ENCODE results near the gene LRRC37A.
"Not testable (repeated sequence)": the region's sequence is repeated elsewhere in the genome, so short reads cannot be mapped to it uniquely, and the experiment has no call there.

Gene LRRC37A

DNA sequence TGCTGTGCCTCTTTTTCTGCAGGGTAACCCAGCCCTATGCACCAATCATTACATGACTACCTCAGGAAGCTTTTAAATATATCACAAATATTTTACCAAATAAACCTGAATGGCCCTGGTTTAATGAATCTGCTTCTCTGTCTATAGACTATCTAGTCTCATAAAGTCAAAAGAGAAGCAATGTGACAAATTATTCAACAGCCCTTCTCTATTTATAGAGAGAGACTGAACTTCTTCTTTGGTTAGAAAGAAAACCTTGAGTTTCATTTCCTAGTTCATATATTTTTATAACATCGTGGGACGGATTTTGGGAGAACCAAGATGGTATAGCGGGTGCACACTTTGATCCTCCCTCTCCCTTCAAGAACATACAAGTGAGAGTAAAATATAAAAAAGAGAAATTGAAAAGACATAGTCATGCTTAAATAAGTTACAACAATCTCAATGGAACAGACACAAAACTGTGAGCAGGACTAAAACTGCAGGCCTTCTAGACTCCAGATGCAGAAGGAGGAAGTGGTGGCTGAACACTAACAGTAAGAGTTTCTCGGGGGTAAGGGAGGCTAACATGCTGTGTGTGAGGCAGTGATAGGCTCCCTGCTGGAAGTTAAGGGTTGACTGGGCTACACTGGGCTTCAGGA lies 3.9 kb upstream of the LRRC37A start:
- not testable (repeated sequence) for DNase-seq

DNA sequence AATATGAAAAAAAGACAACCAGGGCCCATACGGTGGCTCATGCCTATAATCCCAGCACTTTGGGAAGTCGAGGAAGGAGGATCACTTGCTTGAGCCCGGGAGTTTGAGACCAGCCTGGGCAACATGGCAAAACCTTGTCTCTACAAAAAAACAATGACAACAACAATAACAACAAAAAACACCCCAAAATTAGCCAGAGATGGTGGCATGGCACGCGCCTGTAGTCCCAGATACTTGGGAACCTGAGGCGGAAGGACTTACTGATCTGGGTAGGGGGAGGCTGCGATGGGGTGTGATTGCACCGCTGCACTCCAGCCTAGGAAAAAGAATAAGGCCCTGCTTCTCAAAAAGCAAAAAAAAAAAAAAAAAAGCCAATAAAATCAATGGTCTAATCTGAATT lies 3.3 kb upstream of the LRRC37A start:
- DNase-seq: not testable (repeated sequence)

DNA sequence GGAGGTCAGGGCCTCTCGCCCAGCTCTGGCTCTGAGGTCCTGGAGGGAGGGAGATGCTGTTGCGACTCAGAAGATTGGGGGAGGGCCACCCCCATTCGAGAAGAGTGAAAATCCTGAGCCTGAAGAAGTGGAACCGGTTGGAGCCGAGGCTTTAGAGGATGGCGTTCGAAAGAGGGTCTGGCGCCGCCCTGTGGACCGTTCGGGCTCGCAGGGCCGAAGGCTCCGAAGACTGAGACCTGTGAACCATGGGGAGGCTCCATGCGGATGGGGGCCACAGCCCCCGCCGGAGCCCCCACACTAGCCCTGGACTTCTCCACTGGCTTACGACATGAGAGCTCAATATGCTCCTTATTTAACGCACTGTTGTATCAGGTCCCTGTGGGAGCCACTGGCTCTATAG lies 46.3 kb downstream of the LRRC37A start:
- not testable (repeated sequence) for DNase-seq

DNA sequence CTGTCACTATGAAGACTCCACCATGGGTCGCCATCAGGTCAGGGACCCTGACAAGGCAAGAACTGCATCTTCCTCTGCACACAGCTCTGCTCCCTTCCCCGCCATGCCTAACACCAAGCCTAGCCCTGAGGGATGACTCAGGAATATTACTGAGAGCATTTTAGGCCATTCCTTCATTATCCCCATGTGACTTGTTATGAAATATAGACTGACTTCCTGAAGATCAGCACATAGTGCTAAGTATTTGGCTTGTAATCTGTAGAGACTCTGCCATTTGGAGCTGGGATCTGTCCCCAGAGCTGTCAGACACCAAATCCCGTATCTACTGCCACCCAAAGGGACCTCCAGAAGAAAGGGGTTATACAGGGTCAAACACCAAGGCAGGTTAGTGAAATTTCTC lies 47.2 kb downstream of the LRRC37A start:
- not testable (repeated sequence) for DNase-seq

DNA sequence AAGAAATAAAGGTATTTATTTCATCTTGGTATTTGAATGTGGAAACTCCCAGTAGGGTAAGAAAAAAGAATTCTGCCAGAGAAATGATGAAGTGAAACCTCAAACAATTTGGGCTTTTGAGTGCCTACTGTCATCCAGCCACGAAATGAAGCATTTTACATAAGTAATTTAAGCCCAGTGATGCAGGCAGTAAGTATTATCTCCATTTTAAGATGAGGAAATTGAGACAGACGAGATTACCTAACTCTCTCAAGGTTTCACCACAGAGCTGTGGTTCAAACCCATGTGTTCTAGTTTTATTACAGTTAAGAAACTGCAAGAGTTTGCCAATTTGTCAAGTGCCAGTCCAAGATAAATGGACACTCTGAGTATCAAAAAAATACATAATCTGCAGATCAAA lies 53.4 kb downstream of the LRRC37A start:
- DNase-seq: not testable (repeated sequence)

DNA sequence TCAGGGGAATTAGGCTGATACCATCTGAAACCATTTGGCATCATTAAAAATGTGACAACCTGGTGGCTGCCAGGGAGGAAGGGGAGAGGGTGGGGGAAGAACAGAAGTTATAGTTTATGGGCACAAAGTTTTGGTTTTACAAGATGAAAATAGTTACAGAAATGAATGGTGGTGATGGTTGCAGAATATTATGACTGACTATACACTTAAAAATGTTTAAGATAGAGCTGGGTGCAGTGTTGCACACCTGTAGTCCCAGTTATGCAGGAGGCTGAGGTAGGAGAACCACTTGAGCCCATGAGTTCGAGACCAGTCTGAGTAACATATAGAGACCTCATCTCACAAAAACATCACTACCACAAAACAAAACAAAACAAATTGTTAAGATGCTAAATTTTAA lies 54.1 kb downstream of the LRRC37A start:
- DNase-seq: not testable (repeated sequence)

DNA sequence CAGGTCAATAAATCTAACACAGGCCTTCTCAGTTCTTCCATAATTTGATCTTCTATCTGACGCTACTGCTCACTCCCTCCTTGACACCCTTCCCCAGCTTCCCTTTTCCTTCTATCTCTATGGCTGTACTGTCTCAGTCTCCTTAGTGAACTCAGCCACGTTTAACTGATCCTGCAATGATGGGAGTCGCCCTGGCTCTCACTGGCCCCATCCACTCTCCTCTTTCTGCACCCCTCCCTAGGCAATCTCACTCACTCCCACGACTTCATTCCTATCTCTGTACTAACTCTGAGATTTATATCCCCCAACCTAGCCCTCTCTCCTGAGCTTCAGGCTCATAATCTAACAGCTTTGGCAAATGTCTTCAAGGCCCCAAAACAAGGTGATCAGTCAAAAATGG lies 58.9 kb downstream of the LRRC37A start:
- DNase-seq: not testable (repeated sequence)

DNA sequence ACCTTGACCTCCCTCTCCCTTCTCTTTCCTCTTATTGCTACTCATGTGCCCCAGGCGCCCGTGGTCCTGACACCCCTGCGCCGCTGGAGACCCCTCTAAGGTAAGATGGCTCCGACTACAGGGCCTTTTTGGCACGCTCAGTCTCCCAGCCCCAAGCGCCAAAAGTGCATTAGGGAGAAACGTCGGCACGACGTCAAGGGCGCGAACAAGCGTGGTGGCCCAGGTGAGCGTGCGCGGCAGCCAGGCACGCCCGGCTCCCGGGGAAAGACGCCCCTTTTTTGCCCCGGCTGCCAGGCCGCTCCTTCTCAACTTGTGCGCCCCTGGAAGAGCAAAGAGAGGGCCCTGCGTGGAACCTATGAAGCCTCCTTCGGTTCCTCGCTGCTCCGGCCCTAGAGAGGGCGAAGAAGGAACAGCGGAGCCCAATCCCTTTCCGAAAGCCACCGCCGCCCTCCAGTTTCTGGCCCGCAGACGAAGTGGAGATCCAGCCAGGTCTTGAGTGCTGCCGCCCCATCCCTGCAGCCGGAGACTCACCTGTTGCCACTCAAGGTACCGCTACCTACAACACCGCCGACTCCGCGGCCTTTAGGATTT lies 66.3 kb downstream of the LRRC37A start:
- DNase-seq: not testable (repeated sequence)

DNA sequence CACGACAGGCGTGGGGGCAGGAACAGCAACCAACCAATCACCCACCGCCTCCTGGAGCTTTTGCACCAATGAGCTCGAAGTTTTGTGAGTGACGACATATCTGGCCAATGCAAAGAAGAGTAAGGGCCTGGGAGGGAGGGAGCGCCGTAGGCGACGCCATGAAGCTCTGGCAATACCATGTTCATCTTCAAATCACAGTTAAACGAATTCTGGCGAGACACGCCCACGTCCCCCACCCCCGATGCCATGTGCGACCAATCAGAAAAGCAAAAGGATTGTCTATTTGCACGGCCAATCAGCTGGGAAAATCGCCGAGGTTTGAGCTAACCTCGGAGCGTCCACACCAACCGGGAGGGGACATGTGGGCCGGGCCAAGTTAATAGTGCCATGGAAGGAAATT lies 66.8 kb downstream of the LRRC37A start, which contains the start of gene ARL17B:
Gene ARL17B, minus strand, starts transcription at position 12 of the 400 bp plus-strand sequence. CDS start 3,369 bp downstream, outside the sequence.
- not testable (repeated sequence) for DNase-seq

DNA sequence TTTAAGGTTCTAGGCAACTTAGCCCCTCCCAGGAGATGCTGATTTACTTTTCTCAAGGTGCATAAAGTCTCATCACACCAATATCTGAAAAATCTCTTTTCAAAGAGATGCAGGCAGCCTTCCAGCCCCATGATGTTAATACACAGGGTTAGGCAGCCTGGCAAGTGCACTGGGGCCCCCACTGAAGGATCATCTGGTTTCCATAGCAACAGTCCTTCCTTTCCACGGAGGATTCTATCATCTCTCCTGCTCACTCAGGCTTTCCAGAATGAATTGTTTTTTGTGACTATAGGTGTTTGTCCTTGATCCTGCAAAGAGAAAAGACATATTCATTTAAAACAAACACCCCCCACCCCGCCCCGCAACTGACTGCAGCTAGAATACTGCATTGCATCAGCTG lies 72.6 kb downstream of the LRRC37A start:
- not testable (repeated sequence) for DNase-seq

DNA sequence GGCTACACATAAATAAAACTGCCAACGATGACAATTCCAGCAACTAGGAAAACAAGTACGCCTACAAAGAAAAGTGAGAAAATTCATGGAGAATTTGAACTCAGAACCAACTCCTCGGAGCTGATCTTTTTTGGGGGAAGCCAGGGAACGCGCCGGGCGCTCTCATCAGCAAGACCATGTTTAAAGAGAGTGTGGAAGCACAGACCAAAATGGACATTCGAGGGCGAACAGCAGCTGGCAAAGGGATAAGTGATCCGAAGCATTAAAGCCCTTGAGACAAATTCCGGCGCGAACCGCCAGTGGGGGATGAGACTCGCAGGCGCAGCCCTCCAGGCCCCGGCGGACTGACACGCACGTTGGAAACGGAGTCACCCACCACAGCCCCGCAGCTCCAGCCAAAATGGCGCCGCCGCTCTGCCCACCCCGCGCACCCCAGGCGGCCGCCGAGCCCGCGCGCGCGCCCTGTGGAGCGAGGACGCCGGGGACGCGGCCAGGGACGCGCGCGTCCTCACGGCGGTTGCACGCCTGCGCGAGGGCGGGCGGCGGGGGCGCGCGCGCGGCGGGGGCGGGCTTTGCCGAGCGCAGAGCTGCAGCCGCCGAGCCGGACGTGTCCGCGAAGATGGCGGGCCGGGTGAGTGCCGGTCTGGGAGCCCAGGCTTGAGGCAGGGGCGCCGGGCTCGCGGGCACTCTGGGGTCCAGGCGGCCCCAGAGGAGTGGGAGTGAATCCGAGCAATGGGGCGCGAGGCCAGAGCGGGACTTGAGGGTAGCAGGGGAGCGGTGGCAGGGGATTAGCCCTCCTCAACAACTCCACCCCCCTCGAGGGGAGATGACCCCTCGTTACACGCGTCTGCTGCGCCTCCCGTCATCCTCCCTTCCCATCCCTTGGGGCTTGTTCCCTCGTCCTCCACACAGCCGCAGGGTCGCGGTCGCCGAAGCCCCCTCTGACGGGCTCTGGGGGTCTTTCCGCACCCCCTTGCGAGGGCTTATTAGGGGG lies 77.6 kb downstream of the LRRC37A start:
- not testable (repeated sequence) for DNase-seq

DNA sequence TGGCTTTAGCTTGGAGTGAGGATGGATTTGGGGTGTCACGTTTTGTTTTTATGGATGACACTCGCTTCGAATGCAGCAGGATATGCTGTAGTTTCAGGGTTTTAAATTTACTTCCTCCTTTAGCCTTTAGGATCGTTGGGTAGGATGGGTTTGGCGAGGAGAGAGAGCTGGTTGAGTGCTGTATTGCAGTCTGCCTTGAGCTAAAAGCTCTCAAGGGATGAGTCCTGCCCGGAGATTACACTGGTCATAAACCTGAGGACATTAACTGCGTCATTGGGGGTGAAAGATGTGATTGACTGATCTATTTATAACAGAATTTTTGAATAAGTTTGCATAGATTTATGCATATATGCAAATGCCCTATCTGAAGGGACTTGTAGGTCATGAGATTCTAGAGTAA lies 78.5 kb downstream of the LRRC37A start:
- DNase-seq: not testable (repeated sequence)

DNA sequence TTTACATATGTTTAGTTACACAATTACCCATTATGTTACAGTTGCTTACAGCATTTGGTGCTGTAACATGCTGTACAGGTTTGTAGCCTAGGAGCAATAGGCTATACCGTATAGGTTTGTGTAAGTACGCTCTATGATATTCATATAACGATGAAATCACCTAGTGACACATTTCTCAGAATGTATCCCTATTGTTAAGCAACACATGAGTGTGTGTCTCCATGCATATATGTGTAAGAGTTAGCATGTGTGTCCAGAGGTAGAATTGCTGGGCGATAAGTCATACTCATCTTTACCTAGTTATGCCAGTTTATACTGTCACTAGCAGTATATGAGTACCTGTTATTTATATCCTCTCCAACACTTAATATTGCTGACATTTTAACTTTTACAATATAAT lies 88.2 kb downstream of the LRRC37A start:
- DNase-seq: not testable (repeated sequence)

DNA sequence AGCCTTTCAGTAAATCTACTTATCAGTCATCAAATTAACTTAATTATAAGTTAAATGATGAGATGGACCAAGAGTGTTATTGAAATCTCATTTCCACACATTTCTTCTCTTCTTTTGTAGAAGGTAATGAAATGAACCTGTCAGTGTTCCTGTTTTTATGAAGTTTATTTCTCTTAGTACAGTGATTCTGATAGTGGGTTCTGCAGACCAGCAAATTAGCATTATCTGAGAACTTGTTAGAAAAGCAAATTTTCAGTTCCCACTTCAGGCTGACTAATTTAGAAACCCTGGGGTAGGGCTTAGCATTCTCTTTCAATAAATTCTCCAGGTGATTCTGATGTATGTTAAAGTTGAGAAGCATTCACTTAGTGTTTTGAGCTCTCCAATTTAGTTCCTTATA lies 90.6 kb downstream of the LRRC37A start:
- DNase-seq: not testable (repeated sequence)
